Adrenal gland (tissue), 12 donors: ENCODE data around the gene WWOX. TPM values are rescaled to one million over a fixed set of nuclear protein-coding genes. Genes with fewer than 3 reads are reported as not detected.

ENCODE experiments used
- DNase-seq, 7 donors: peaks; one replicate each; pipeline ENCODE4 v3.0.0-alpha.2; 2019 to 2020
- H3K27ac ChIP-seq, 5 donors: fragments of 200-600 bp; sonication (generic) in 4 of 5; 1 replicate in 3 of 5; 2 replicates in 2 of 5; pipeline versions ENCODE4 v1.5.1 to v1.8.0; 2016 to 2020; ENCODE audit warnings: mild to moderate bottlenecking in 1 of 5
- H3K27me3 ChIP-seq: fragments of 200-600 bp; 2 replicates; pipeline ENCODE4 v1.8.0; 2021
- H3K36me3 ChIP-seq, 2 donors: fragments of 200-600 bp; replicated peaks in 1 of 2; 1 replicate in 1 of 2; 2 replicates in 1 of 2; pipeline versions ENCODE4 v1.5.1 to v1.8.0; 2018 to 2022
- H3K4me1 ChIP-seq, 2 donors: fragments of 200-600 bp; replicated peaks in 1 of 2; 1 replicate in 1 of 2; 2 replicates in 1 of 2; pipeline versions ENCODE4 v1.5.1 to v1.8.0; 2018 to 2021
- H3K4me3 ChIP-seq, 4 donors: fragments of 200-600 bp; sonication (generic) in 3 of 4; one replicate each; pipeline ENCODE4 v1.5.1; 2016 to 2018
- H3K9me3 ChIP-seq, 3 donors: fragments of 200-600 bp; sonication (generic) in 1 of 3; replicated peaks in 1 of 3; 1 replicate in 2 of 3; 2 replicates in 1 of 3; pipeline versions ENCODE4 v1.5.1 to v1.8.0; 2016 to 2021
- CTCF ChIP-seq, 6 experiments: fragments of 450-650 bp in 4 of 6; fragments of 200-600 bp in 2 of 6; sonication (generic) in 1 of 6; IDR thresholded peaks; 1 replicate in 5 of 6; 2 replicates in 1 of 6; pipeline versions ENCODE4 v1.5.1 to v1.8.0; 2016 to 2021; ENCODE audit warnings: antibody characterized with exemption in 6 of 6, mild to moderate bottlenecking in 2 of 6, moderate library complexity in 1 of 6
- POLR2A ChIP-seq, 2 donors: fragments of 450-650 bp; IDR thresholded peaks; one replicate each; pipeline ENCODE4 v1.6.1; 2017; ENCODE audit warnings: antibody characterized with exemption in 2 of 2, mild to moderate bottlenecking in 2 of 2, moderate library complexity in 1 of 2
- WGBS, 4 donors: extraction: QIAGEN DNeasy Blood & Tissue Kit in 2 of 4; methylation state at CpG; one replicate each; pipeline versions ENCODE4 v1.1.5 to v1.1.7; 2013 to 2017; 5-methylcytosine and 5-hydroxymethylcytosine counted together
- intact Hi-C, 2 donors: fragments of 100-400 bp; cut with DNase I; formaldehyde crosslinking; loops; one replicate each; pipeline versions ENCODE4 v1.14.1 to v1.15.0; 2022 to 2023
- polyA plus RNA-seq, 3 donors: library from polyadenylated mRNA; stranded (reverse); fragments of 200-250 nt in 2 of 3; fragments of 350-450 nt in 1 of 3; fragmentation: Illumina TruSeq in 1 of 3; extraction: RNeasy Lipid Tissue Mini Kit (QIAGEN cat#74804) in 1 of 3; gene quantifications; one replicate each; pipeline ENCODE4 v1.2.3, GENCODE V29; 2013 to 2014
- total RNA-seq, 9 donors: library from RNA; depleted of rRNA in 4 of 9; stranded (reverse); fragments of >200 nt in 4 of 9; fragments of 120-200 nt in 1 of 9; fragmentation: NEBNext Ultra II Directional in 1 of 9; extraction: Animal tissue kit (Norgen Biotek cat#: 25700) in 1 of 9; gene quantifications; one replicate each; pipeline versions ENCODE4 v1.1.0 to v1.2.4, GENCODE V29; 2013 to 2023
- donor health status: healthy with polysubstance abuse.
- donor health status: Bipolar disorder and iron deficiency.
- donor health status: DM: yes; HTN: yes; CAD: no.
- donor health status: DM: no; HTN: no; CAD: no.
- donor health status: DM: no; HTN: no; CAD: no.
- donor health status: DM: yes; HTN: yes; CAD: no.

The WWOX gene
- total and polyA plus RNA-seq, 12 donors, result 11.8 to 74.6 (median 20.5) TPM

- peak in 4 of 7 donors; percentile 6 to 57 (median 16) for DNase-seq
- WGBS, 4 donors, result 68 to 74% (median 72%) methylated on average over 11 of the region's 11 CpGs
- Histone ChIP-seq H3K9me3 (no peaks in the 10 kb centered on the region), H3K4me3 (no peak overlapping the region), H3K36me3 (no peaks in the 10 kb centered on the region), H3K4me1 (no peaks in the 10 kb centered on the region), H3K27me3 (no peaks in the 10 kb centered on the region), H3K27ac (no peak overlapping the region)
- intact Hi-C loops, result no loop called here
- TF ChIP-seq CTCF (IDR thresholded peaks at IDR 0.05) (no peak), POLR2A (IDR thresholded peaks at IDR 0.05) (no peak)
Measured at GRCh38 chr16:78317564-78318240, 218.2 kb downstream of the WWOX start.

DNA sequence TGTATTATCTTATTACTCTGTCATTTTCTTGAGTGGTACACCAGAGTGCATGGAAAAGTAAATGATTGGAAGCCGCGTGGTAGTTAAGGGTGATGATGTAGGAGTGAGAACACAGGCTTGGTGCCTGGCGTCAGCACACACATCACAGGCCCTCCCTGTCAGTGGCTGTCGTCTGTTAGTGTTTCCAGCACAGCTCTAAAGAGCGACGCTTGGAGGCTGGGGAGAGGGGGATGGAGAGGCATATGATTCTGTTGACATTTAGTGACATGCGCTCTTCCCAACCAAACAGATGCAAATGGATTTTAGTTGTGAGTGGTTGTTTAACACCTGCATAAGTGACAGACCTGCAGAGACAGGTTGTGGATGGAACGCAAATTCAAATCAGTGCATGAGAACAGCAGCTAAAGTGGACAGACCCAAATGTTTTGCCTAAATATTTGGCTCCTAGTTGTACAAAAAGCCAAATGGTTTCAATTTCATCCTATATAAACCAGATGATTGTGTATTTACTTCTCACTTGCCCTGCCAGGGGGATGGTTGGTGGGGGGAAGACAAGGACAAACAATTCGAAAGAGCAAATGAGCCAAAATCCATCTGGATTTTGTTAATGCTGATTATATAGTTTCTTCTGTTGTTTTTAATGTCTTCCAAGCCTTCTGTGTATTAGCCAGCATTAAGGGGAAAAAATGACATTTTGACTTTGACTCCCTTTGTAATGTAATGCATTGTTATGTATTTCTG, 222.3 kb downstream of the WWOX start:
- 87 to 90% (median 89%) methylated on average over 9 of the region's 9 CpGs for WGBS, 4 donors
- H3K9me3 ChIP-seq, result no peaks in the 10 kb centered on the region

GRCh38 chr16:78323315-78323714, 223.9 kb downstream of the WWOX start:
- no peak overlapping the region for H3K27ac ChIP-seq
- H3K36me3 ChIP-seq, result no peaks in the 10 kb centered on the region
- WGBS, 4 donors, result 84 to 97% (median 95%) methylated on average over 7 of the region's 7 CpGs
- no peak for DNase-seq
- H3K9me3 ChIP-seq, result no peaks in the 10 kb centered on the region
- H3K27me3 ChIP-seq, result no peaks in the 10 kb centered on the region
- intact Hi-C loops, result no loop called here
- H3K4me3 ChIP-seq, result no peak overlapping the region
- no peak for TF ChIP-seq CTCF (IDR thresholded peaks at IDR 0.05)
- no peak for TF ChIP-seq POLR2A (IDR thresholded peaks at IDR 0.05)
- H3K4me1 ChIP-seq, result no peaks in the 10 kb centered on the region

More for the DNA sequence above, 222.3 kb downstream of the WWOX start:
- no peak for DNase-seq
- Histone ChIP-seq H3K27ac (no peak overlapping the region), H3K4me3 (no peak overlapping the region), H3K27me3 (no peaks in the 10 kb centered on the region), H3K36me3 (no peaks in the 10 kb centered on the region), H3K4me1 (no peaks in the 10 kb centered on the region)
- intact Hi-C loops, result no loop called here
- TF ChIP-seq CTCF (IDR thresholded peaks at IDR 0.05) (no peak), POLR2A (IDR thresholded peaks at IDR 0.05) (no peak)

- Histone ChIP-seq H3K4me1 (no peaks in the 10 kb centered on the region), H3K4me3 (no peak overlapping the region), H3K27ac (no peak overlapping the region), H3K9me3 (no peaks in the 10 kb centered on the region), H3K36me3 (no peaks in the 10 kb centered on the region), H3K27me3 (no peaks in the 10 kb centered on the region)
- TF ChIP-seq POLR2A (IDR thresholded peaks at IDR 0.05) (no peak), CTCF (IDR thresholded peaks at IDR 0.05) (no peak)
- intact Hi-C loops, result no loop called here
- DNase-seq, result no peak
- 77 to 87% (median 86%) methylated on average over 6 of the region's 6 CpGs for WGBS, 4 donors
Measured at GRCh38 chr16:78324649-78325285, 225.3 kb downstream of the WWOX start.
